ENCODE data around the gene SNRPA1.

SNRPA1 gene

DNA sequence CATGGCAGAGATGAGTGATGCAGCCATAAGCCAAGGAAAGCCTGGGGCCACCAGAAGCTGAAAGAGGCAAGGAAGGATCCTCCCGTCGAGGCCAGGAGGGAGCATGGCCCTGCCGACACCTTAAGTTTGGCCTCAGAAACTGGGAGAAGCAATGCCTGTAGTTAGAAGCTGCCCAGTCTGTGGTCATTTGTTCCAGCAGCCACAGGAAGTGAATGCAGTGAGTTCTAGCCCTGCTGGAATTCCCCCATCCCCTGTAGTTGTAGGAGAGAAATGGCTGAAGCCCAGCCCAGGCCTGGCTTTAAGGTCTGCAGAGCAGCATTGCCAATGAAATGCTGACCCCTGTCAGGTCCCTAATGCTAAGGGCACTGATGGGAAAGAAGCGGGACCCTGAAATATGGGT lies 31.0 kb downstream of the SNRPA1 start:
- TF ChIP-seq, protein P1, sequence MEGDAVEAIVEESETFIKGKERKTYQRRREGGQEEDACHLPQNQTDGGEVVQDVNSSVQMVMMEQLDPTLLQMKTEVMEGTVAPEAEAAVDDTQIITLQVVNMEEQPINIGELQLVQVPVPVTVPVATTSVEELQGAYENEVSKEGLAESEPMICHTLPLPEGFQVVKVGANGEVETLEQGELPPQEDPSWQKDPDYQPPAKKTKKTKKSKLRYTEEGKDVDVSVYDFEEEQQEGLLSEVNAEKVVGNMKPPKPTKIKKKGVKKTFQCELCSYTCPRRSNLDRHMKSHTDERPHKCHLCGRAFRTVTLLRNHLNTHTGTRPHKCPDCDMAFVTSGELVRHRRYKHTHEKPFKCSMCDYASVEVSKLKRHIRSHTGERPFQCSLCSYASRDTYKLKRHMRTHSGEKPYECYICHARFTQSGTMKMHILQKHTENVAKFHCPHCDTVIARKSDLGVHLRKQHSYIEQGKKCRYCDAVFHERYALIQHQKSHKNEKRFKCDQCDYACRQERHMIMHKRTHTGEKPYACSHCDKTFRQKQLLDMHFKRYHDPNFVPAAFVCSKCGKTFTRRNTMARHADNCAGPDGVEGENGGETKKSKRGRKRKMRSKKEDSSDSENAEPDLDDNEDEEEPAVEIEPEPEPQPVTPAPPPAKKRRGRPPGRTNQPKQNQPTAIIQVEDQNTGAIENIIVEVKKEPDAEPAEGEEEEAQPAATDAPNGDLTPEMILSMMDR (IDR thresholded peaks at IDR 0.05; ENCODE audit: unreplicated experiment in 3 of 3): no peak
- H3K9me3 Mint-ChIP-seq: no peaks in the 10 kb centered on the region
- no peak overlapping the region for H3K27ac Mint-ChIP-seq
- no peak overlapping the region for H3K4me3 Mint-ChIP-seq
- H3K4me1 Mint-ChIP-seq: peaks cover 5% of the 10 kb centered on the region
- H3K36me3 Mint-ChIP-seq (ENCODE audit: low read depth): peaks cover 4% of the 10 kb centered on the region
- H3K27me3 Mint-ChIP-seq (ENCODE audit: low read depth): no peaks in the 10 kb centered on the region

GRCh38 chr15:101262551-101262950 lies 32.5 kb downstream of the SNRPA1 start:
- H3K27me3 Mint-ChIP-seq (ENCODE audit: low read depth): no peaks in the 10 kb centered on the region
- H3K27ac Mint-ChIP-seq: no peak overlapping the region
- no peaks in the 10 kb centered on the region for H3K36me3 Mint-ChIP-seq (ENCODE audit: low read depth)
- H3K4me1 Mint-ChIP-seq: peaks cover 16% of the 10 kb centered on the region
- H3K4me3 Mint-ChIP-seq: no peak overlapping the region
- no peaks in the 10 kb centered on the region for H3K9me3 Mint-ChIP-seq
- TF ChIP-seq, protein P1 (IDR thresholded peaks at IDR 0.05; ENCODE audit: unreplicated experiment in 3 of 3): no peak

- Mint-ChIP-seq H3K4me3 (peak overlapping the region in 2 of 3 experiments; percentile 23 to 59), H3K4me1 (peaks cover 39% of the 10 kb centered on the region), H3K27ac (peak overlapping the region; percentile 13 to 89 (median 88)), H3K9me3 (no peaks in the 10 kb centered on the region), H3K27me3 (ENCODE audit: low read depth) (peaks cover 3% of the 10 kb centered on the region), H3K36me3 (ENCODE audit: low read depth) (no peaks in the 10 kb centered on the region)
- TF ChIP-seq, protein P1 (IDR thresholded peaks at IDR 0.05; ENCODE audit: unreplicated experiment in 3 of 3): peak; percentile 86 to 94 (median 86)
These were observed 36.6 kb downstream of the SNRPA1 start for GRCh38 chr15:101258238-101259144.

DNA sequence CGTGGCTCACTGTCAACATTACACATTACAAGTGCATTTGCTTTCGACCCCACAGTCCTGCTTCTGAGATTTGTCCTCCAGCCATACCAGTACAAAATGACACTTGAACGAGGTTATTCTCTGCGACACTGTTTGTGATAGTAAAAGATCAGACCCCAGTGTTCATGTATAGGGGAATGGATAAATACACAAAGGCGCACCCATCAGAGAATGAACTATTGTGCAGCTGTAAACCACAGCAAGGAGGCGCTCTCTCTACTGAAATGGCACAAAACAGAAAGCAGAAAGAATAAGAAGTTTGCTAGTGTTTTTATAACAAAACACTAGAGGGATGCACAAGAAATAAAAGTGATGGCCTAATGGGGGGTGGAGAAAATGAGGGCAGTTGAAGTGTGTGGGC lies 38.3 kb downstream of the SNRPA1 start:
- peaks cover 51% of the 10 kb centered on the region for H3K4me1 Mint-ChIP-seq
- peak overlapping the region in 2 of 3 experiments; percentile 82 to 95 for H3K27ac Mint-ChIP-seq
- H3K4me3 Mint-ChIP-seq: no peak overlapping the region
- H3K27me3 Mint-ChIP-seq (ENCODE audit: low read depth): peaks cover 3% of the 10 kb centered on the region
- no peaks in the 10 kb centered on the region for H3K9me3 Mint-ChIP-seq
- H3K36me3 Mint-ChIP-seq (ENCODE audit: low read depth): no peaks in the 10 kb centered on the region
- TF ChIP-seq, protein P1 (IDR thresholded peaks at IDR 0.05; ENCODE audit: unreplicated experiment in 3 of 3): no peak

DNA sequence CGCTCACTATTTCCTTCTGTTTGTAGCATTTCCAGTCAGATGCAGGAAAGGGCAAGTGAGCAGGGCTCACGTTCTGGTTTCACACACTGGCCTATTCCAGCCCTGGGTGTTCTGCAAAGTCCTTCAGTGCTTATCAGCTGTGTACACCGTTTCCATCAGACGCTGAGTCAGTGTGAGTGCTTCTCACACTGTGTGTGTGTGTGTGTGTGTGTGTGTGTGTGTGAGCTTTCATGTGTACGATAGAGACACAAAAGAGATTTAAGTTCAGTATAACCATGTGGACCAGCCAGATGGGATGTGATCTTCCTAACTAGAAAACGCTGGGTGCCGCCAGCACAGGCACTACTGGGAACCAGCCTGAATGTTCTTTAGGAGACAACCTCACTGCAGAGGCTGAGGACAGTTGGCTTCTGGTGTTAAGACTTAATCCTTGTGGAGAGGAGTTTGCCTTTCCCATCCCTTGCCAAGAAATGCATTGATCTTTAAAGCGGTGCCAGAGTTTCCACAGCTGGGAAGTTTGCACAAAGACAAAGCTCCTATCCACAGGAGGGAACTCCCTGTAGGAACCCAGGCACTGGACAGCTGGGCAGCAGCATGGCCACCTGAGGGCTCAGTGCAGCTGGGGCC lies 39.3 kb downstream of the SNRPA1 start:
- Mint-ChIP-seq H3K27me3 (ENCODE audit: low read depth) (peaks cover 3% of the 10 kb centered on the region), H3K4me3 (peak overlapping the region; percentile 4 to 69 (median 48)), H3K4me1 (peaks cover 51% of the 10 kb centered on the region), H3K27ac (peak overlapping the region; percentile 82 to 95 (median 93)), H3K9me3 (no peaks in the 10 kb centered on the region), H3K36me3 (ENCODE audit: low read depth) (no peaks in the 10 kb centered on the region)
- TF ChIP-seq, protein P1 (IDR thresholded peaks at IDR 0.05; ENCODE audit: unreplicated experiment in 3 of 3): no peak
